HepG2 (cell line): Measurements from ENCODE around the gene HRG. TPM values are rescaled to one million over a fixed set of nuclear protein-coding genes. Genes with fewer than 3 reads are reported as not detected.

ENCODE experiments used
- CEBPZ ChIP-seq: IDR thresholded peaks from 2 replicates; pipeline ENCODE4 v1.6.1; 2012; ENCODE audit warnings: low read length, improper control_type of control experiment
- ELF3 ChIP-seq: IDR thresholded peaks from 2 replicates; pipeline ENCODE4 v1.6.1; 2016; ENCODE audit warnings: missing genetic modification reagents, missing compliant biosample characterization
- HNRNPL ChIP-seq: fragments of 200-400 bp; formaldehyde crosslinking; IDR thresholded peaks from 2 replicates; pipeline ENCODE4 v1.6.1; 2017; ENCODE audit warnings: mild to moderate bottlenecking, low read depth, low read length
- HNRNPUL1 ChIP-seq: fragments of 200-400 bp; formaldehyde crosslinking; IDR thresholded peaks from 2 replicates; pipeline ENCODE4 v1.6.1; 2017; ENCODE audit warnings: low read depth, mild to moderate bottlenecking, low read length, moderate library complexity
- MAFK ChIP-seq, 2 experiments: IDR thresholded peaks in 1 of 2; conservative IDR thresholded peaks in 1 of 2; 2 replicates each; pipeline ENCODE4 v1.6.1; 2011; ENCODE audit warnings: improper control_type of control experiment in 2 of 2, low read length in 2 of 2
- NFKB2 ChIP-seq: sonication (generic); formaldehyde crosslinking; IDR thresholded peaks from 2 replicates; pipeline ENCODE4 v1.4.0; 2020; ENCODE audit warnings: missing genetic modification reagents, borderline replicate concordance
- NRL ChIP-seq: sonication (generic); formaldehyde crosslinking; IDR thresholded peaks from 2 replicates; pipeline ENCODE4 v1.5.0; 2020; ENCODE audit warnings: missing genetic modification reagents, mild to moderate bottlenecking, moderate library complexity, borderline replicate concordance
- SCMH1 ChIP-seq: sonication (generic); formaldehyde crosslinking; IDR thresholded peaks from 2 replicates; pipeline ENCODE4 v1.9.0; 2021; ENCODE audit warnings: missing genetic modification reagents, mild to moderate bottlenecking, borderline replicate concordance
- THAP8 ChIP-seq: sonication (generic); formaldehyde crosslinking; IDR thresholded peaks from 2 replicates; pipeline ENCODE4 v1.5.1; 2020; ENCODE audit warnings: missing genetic modification reagents, mild to moderate bottlenecking, borderline replicate concordance
- THAP9 ChIP-seq: sonication (generic); formaldehyde crosslinking; IDR thresholded peaks from 2 replicates; pipeline ENCODE4; 2020; ENCODE audit warnings: missing genetic modification reagents, mild to moderate bottlenecking, borderline replicate concordance
- TIGD3 ChIP-seq: sonication (generic); formaldehyde crosslinking; IDR thresholded peaks from 2 replicates; pipeline ENCODE4 v1.5.1; 2020; ENCODE audit warnings: mild to moderate bottlenecking, missing genetic modification reagents, borderline replicate concordance
- WIZ ChIP-seq: sonication (generic); formaldehyde crosslinking; IDR thresholded peaks from 2 replicates; pipeline ENCODE4 v1.5.1; 2020; ENCODE audit warnings: mild to moderate bottlenecking, missing genetic modification reagents
- ZNF12 ChIP-seq: sonication (generic); formaldehyde crosslinking; IDR thresholded peaks from 2 replicates; pipeline ENCODE4 v1.5.0; 2020; ENCODE audit warnings: missing genetic modification reagents
- ZNF292 ChIP-seq: sonication (generic); formaldehyde crosslinking; IDR thresholded peaks from 2 replicates; pipeline ENCODE4 v1.8.1; 2022; ENCODE audit warnings: mild to moderate bottlenecking, low read depth, missing genetic modification reagents, borderline replicate concordance
- ZNF30 ChIP-seq: sonication (generic); formaldehyde crosslinking; IDR thresholded peaks from 2 replicates; pipeline ENCODE4 v1.5.0; 2020; ENCODE audit warnings: mild to moderate bottlenecking, missing genetic modification reagents
- ZNF543 ChIP-seq: sonication (generic); formaldehyde crosslinking; IDR thresholded peaks from 2 replicates; pipeline ENCODE4 v1.4.0; 2020; ENCODE audit warnings: mild to moderate bottlenecking, missing genetic modification reagents
- ZNF7 ChIP-seq: IDR thresholded peaks from 2 replicates; pipeline ENCODE4 v1.6.1; 2016; ENCODE audit warnings: missing biosample characterization, missing genetic modification reagents
- ZSCAN5A ChIP-seq: sonication (generic); formaldehyde crosslinking; IDR thresholded peaks from 2 replicates; pipeline ENCODE4 v1.8.0; 2022; ENCODE audit warnings: mild to moderate bottlenecking, missing genetic modification reagents, borderline replicate concordance
- polyA plus RNA-seq, 8 experiments: library from polyadenylated mRNA; depleted of rRNA in 3 of 8; stranded (reverse) in 7 of 8; unstranded in 1 of 8; fragments of >200 nt; fragmentation: Illumina TruSeq in 4 of 8; extraction: Trizol in 4 of 8; gene quantifications; 2 replicates each; pipeline versions ENCODE4 v1.2.1 to v1.2.3, GENCODE V29; 2011 to 2016; ENCODE audit warnings: low read depth in 4 of 8, missing spikeins in 1 of 8, mixed read lengths in 1 of 8; ENCODE audit not compliant: insufficient read depth in 1 of 8
- total RNA-seq, 5 experiments: library from RNA; depleted of rRNA; stranded (reverse); fragments of >200 nt; fragmentation: Illumina TruSeq; extraction: Trizol; gene quantifications; 2 replicates each; pipeline ENCODE4 v1.2.3, GENCODE V29; 2016; ENCODE audit warnings: low read depth in 1 of 5

The HRG gene
- total and polyA plus RNA-seq, 2 of the 13 experiments (the other 11 are each of a cell fraction or from before 2014, with no cell fraction given), result 0.09 to 0.11 TPM

- TF ChIP-seq ZSCAN5A (CRISPR knock-in tag) (peak; percentile 19; the same call in 1 of the 2 replicates), HNRNPL (peak; percentile 94), ZNF7 (CRISPR knock-in tag) (no peak), THAP8 (CRISPR knock-in tag) (peak; percentile 75; the same call in 1 of the 2 replicates), SCMH1 (CRISPR knock-in tag) (no peak), NFKB2 (CRISPR knock-in tag) (peak; percentile 98), TIGD3 (no peak), MAFK (conservative IDR thresholded peaks at IDR 0.05 in 1 of 2, IDR thresholded peaks at IDR 0.05 in 1 of 2; ENCODE audit: low read length in 2 of 2) (no peak), ZNF543 (CRISPR knock-in tag) (0 out of 2 replicates have a peak, but pooled peaks have one; percentile 14), NRL (CRISPR knock-in tag) (peak; percentile 91), HNRNPUL1 (0 out of 2 replicates have a peak, but pooled peaks have one; percentile 25), ZNF12 (CRISPR knock-in tag) (no peak), ELF3 (CRISPR knock-in tag) (peak; percentile 38), ZNF292 (no peak), ZNF30 (no peak), WIZ (CRISPR knock-in tag) (peak; percentile 35; the same call in 1 of the 2 replicates), CEBPZ (no peak), THAP9 (CRISPR knock-in tag) (peak; percentile 69; the same call in 1 of the 2 replicates)
These were observed 45.4 kb upstream of the HRG start (continued) for GRCh38 chr3:186620213-186621092.
